ENCODE data around the gene RTN4RL1.

RTN4RL1 gene

GRCh38 chr17:2023692-2024571 lies 1.2 kb downstream of the RTN4RL1 start:
- no peak for TF ChIP-seq CTCF (IDR thresholded peaks at IDR 0.05; ENCODE audit: extremely low read depth, missing control alignments)
- DNase-seq (ENCODE audit: low spot score), result no peak

GRCh38 chr17:2023256-2023655 lies 1.9 kb downstream of the RTN4RL1 start:
- TF ChIP-seq CTCF (IDR thresholded peaks at IDR 0.05; ENCODE audit: extremely low read depth, missing control alignments), result no peak
- no peak for DNase-seq (ENCODE audit: low spot score)

DNA sequence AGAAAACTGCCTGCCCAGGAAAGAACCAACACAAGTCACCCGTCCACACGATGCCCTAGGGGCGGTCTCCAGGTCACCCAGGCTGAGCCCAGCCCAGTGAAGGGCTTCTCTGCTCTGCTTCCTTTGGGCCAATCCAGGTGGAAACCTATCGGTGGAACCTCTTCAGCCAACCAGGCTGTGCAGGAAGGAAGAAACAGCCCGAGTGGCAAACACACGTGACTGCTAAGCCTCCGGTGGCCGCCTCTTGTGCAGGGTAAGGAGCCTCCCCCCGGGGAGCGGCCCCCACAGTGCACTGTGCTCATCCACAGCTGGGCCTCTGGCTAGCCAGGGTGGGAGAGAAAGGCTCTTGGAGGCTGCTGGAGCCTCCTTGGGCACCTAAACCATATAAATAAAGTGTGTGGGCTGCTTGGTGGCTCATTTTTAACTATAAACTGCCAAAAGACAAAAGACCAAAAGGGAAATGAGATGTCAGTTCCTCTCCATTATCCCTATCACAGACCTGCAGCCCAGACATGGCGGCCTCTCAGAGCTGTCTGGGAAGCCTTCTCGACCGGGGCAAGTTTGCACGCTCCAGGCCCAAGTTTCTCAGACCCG lies 2.4 kb downstream of the RTN4RL1 start:
- no peak for DNase-seq (ENCODE audit: low spot score)
- TF ChIP-seq CTCF (IDR thresholded peaks at IDR 0.05; ENCODE audit: extremely low read depth, missing control alignments), result no peak

DNA sequence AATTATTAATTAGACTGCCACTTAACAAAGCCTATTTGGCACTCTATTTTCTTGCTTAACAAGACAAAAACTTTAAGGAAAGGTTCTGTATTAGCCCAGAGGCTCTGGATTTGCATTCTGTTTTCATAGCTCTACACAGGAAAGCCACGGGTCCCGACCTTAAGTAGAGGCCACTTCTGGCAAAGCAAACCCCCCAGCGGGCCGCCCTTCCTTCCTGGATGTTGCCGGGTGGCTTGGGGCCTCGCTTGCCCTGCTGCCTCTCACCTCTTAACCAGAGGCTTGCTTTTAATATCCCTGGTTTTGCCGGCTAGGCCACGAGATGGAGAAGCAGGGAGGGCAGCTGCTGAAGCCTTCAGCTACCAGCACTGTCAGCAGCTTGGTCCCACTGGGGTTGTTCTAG lies 4.4 kb downstream of the RTN4RL1 start:
- DNase-seq (ENCODE audit: low spot score), result no peak
- no peak for TF ChIP-seq CTCF (IDR thresholded peaks at IDR 0.05; ENCODE audit: extremely low read depth, missing control alignments)

- no peak for DNase-seq (ENCODE audit: low spot score)
- no peak for TF ChIP-seq CTCF (IDR thresholded peaks at IDR 0.05; ENCODE audit: extremely low read depth, missing control alignments)
Observed at GRCh38 chr17:2019723-2020122, 5.4 kb downstream of the RTN4RL1 start.

DNA sequence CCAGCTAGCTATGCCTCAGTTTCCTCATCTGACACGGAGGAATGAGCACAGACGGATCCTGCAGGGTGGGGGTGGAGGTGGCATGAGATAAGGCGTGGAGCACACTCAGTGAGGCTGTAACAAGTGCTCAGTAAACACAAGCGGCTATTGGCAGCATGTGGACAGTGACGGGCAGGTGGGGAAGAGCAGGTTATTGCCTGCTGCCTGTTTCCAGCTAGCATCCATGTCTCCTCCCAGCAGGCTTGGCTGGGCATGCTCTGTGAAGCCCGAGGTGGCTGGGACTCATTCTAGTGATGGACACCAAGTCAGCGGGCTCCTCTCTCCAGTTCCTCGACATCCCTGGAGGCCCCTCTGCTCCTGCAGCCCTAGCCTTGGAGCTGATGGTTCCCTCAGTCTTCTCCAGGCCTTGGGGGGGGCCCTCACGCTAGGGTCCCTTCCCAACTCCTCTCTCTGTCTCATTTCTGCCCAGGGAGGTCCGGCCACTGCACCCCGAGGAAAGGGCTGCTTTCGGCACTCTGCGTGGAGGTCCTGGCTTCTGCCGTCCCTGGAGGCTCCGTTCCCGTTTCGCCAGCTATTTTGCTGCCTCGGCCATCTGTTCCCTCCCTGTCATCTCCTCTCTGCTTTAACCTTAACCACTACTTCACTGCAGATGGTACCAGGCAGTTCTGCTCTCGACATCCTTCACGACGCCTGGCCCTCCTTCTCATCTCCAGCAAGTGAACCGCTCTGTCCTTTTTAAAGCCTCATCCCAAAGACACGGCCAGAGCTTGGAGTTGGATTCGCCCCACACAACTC lies 6.2 kb downstream of the RTN4RL1 start:
- TF ChIP-seq CTCF (IDR thresholded peaks at IDR 0.05; ENCODE audit: extremely low read depth, missing control alignments), result no peak
- DNase-seq (ENCODE audit: low spot score), result no peak

All from GM20000 (cell line).